Panc1 (cell line): ENCODE data around the gene TRAPPC5. TPM values are rescaled to one million over a fixed set of nuclear protein-coding genes. Genes with fewer than 3 reads are reported as not detected.

ENCODE experiments used
- ATAC-seq: fragments of 200-7000 bp; cut with Tn5 transposase; 2 replicates; pipeline ENCODE4 v1.9.1; 2020; ENCODE audit warnings: mild to moderate bottlenecking, moderate library complexity
- BruUV-seq: library from RNA; stranded (reverse); fragments of 400-500 nt; replicated peaks from 2 replicates; lab custom pipeline; 2021; lab: Mats Ljungman, UMichigan
- CTCF ChIA-PET: fragments of 300-600 bp; sonication (Branson Sonifier 250); formaldehyde crosslinking; loops from one replicate; lab custom pipeline; 2022; ENCODE audit warnings: antibody characterized with exemption; lab: Charles Lee
- POLR2A ChIA-PET: fragments of 300-600 bp; sonication (Branson Sonifier 250); formaldehyde crosslinking; loops from one replicate; lab custom pipeline; 2022; ENCODE audit warnings: antibody characterized with exemption; lab: Charles Lee
- DNase-seq: peaks from one replicate; pipeline ENCODE4 v3.0.0-alpha.2; 2010; ENCODE audit warnings: low read depth, low spot score
- H3K27ac ChIP-seq: 2 replicates; pipeline ENCODE4 v1.5.1; 2011; ENCODE audit warnings: mild to moderate bottlenecking, low read length, inconsistent platforms
- H3K27me3 ChIP-seq: fragments of 200-500 bp; sonication (Bioruptor generic); 2 replicates; pipeline ENCODE4 v1.6.0; 2014; ENCODE audit warnings: low read length, inconsistent platforms; ENCODE audit not compliant: control insufficient read depth, insufficient read depth
- H3K36me3 ChIP-seq: fragments of 200-500 bp; sonication (Bioruptor generic); 2 replicates; pipeline ENCODE4 v1.5.1; 2014; ENCODE audit warnings: inconsistent platforms, mild to moderate bottlenecking, low read length, moderate library complexity; ENCODE audit not compliant: control insufficient read depth, insufficient read depth
- H3K4me1 ChIP-seq: 2 replicates; pipeline ENCODE4 v1.5.1; 2011; ENCODE audit warnings: inconsistent platforms, mild to moderate bottlenecking, low read length, moderate library complexity; ENCODE audit not compliant: control insufficient read depth, insufficient read depth
- H3K4me3 ChIP-seq, 2 experiments: 2 replicates each; pipeline ENCODE4 v1.5.1; 2011 to 2012; ENCODE audit warnings: low read depth in 2 of 2, low read length in 2 of 2, mild to moderate bottlenecking in 2 of 2, inconsistent platforms in 1 of 2, moderate library complexity in 1 of 2
- H3K9me3 ChIP-seq: fragments of 200-500 bp; sonication (Bioruptor generic); 2 replicates; pipeline ENCODE4 v1.5.1; 2014; ENCODE audit warnings: low read depth, mild to moderate bottlenecking, inconsistent platforms, low read length, moderate library complexity; ENCODE audit not compliant: control insufficient read depth, insufficient read depth
- POLR2AphosphoS5 ChIP-seq: IDR thresholded peaks from 2 replicates; pipeline ENCODE4 v1.6.1; 2012; ENCODE audit warnings: mild to moderate bottlenecking, low read depth, low read length, moderate library complexity
- SIN3A ChIP-seq: IDR thresholded peaks from 2 replicates; pipeline ENCODE4 v1.6.1; 2012; ENCODE audit warnings: low read depth, mild to moderate bottlenecking, low read length, moderate library complexity, borderline replicate concordance; ENCODE audit not compliant: insufficient read depth
- TCF7L2 ChIP-seq: IDR thresholded peaks from 2 replicates; pipeline ENCODE4 v1.6.1; 2011; ENCODE audit warnings: mild to moderate bottlenecking, low read depth, low read length, inconsistent platforms
- in situ Hi-C: cut with HindIII; loops from 2 replicates; pipeline ENCODE4 v1.10.0; 2016; ENCODE audit warnings: low sequenced_read_pairs, low pct_unique_long_range_greater_than_20kb
- intact Hi-C: fragments of 100-400 bp; cut with micrococcal nuclease; formaldehyde crosslinking; loops from one replicate; pipeline ENCODE4 v1.10.0; 2022; ENCODE audit not compliant: unreplicated experiment
- total RNA-seq: library from RNA; stranded (reverse); gene quantifications from one replicate; pipeline ENCODE4 v1.2.1, GENCODE V29; 2021; ENCODE audit not compliant: unreplicated experiment
- TF ChIP-seq, protein P1 (sequence below), 2 experiments: IDR thresholded peaks; 2 replicates each; pipeline ENCODE4 v1.6.1; 2011 to 2012; ENCODE audit warnings: low read depth in 2 of 2, control low read depth in 1 of 2, low read length in 1 of 2, mild to moderate bottlenecking in 1 of 2, moderate library complexity in 1 of 2; ENCODE audit not compliant: insufficient read depth in 1 of 2
- TF ChIP-seq, protein P2 (sequence below): fragments of 450-650 bp; IDR thresholded peaks from 2 replicates; pipeline ENCODE4 v1.5.1; 2017; ENCODE audit warnings: mild to moderate bottlenecking

The TRAPPC5 gene
- total RNA-seq, 1 experiment from 2014 or later, result 101 TPM

DNA sequence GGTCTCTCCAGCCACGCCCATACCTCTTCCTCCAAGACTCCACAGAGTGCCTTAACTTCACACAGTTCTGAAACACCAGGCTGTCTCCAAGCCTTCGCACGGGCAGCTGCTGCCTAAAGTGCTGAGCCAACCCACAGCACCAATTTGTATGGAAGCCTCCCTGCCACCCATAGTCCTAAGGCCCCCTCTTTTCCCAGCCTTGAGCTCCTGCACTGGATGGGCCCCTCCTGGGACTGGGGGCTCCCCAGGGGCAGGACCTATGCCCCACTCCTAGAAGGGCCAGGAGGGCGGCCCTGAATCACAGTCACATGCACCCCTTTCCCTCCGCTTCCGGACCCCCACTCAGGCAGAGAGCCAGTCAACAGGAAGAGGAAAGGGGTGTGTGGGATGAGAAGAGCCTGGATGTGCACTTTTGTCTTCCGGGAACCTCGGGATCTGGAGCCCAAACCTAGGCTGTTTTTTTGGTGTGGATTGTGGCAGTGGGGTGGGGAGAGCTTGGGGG, 26.4 kb downstream of the TRAPPC5 start:
- TF ChIP-seq, protein P1, sequence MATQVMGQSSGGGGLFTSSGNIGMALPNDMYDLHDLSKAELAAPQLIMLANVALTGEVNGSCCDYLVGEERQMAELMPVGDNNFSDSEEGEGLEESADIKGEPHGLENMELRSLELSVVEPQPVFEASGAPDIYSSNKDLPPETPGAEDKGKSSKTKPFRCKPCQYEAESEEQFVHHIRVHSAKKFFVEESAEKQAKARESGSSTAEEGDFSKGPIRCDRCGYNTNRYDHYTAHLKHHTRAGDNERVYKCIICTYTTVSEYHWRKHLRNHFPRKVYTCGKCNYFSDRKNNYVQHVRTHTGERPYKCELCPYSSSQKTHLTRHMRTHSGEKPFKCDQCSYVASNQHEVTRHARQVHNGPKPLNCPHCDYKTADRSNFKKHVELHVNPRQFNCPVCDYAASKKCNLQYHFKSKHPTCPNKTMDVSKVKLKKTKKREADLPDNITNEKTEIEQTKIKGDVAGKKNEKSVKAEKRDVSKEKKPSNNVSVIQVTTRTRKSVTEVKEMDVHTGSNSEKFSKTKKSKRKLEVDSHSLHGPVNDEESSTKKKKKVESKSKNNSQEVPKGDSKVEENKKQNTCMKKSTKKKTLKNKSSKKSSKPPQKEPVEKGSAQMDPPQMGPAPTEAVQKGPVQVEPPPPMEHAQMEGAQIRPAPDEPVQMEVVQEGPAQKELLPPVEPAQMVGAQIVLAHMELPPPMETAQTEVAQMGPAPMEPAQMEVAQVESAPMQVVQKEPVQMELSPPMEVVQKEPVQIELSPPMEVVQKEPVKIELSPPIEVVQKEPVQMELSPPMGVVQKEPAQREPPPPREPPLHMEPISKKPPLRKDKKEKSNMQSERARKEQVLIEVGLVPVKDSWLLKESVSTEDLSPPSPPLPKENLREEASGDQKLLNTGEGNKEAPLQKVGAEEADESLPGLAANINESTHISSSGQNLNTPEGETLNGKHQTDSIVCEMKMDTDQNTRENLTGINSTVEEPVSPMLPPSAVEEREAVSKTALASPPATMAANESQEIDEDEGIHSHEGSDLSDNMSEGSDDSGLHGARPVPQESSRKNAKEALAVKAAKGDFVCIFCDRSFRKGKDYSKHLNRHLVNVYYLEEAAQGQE (IDR thresholded peaks at IDR 0.05; ENCODE audit: insufficient read depth in 1 of 2, low read depth in 2 of 2, low read length in 1 of 2), result no peak
- no peak for TF ChIP-seq SIN3A
- TF ChIP-seq, protein P2, sequence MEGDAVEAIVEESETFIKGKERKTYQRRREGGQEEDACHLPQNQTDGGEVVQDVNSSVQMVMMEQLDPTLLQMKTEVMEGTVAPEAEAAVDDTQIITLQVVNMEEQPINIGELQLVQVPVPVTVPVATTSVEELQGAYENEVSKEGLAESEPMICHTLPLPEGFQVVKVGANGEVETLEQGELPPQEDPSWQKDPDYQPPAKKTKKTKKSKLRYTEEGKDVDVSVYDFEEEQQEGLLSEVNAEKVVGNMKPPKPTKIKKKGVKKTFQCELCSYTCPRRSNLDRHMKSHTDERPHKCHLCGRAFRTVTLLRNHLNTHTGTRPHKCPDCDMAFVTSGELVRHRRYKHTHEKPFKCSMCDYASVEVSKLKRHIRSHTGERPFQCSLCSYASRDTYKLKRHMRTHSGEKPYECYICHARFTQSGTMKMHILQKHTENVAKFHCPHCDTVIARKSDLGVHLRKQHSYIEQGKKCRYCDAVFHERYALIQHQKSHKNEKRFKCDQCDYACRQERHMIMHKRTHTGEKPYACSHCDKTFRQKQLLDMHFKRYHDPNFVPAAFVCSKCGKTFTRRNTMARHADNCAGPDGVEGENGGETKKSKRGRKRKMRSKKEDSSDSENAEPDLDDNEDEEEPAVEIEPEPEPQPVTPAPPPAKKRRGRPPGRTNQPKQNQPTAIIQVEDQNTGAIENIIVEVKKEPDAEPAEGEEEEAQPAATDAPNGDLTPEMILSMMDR, result no peak
- CTCF ChIA-PET, result interaction anchor here (0.5 kb wide), 2 partner anchors 131 to 742 kb away, joined by 5 to 7 read pairs; no protein-coding TSS in a partner anchor

DNA sequence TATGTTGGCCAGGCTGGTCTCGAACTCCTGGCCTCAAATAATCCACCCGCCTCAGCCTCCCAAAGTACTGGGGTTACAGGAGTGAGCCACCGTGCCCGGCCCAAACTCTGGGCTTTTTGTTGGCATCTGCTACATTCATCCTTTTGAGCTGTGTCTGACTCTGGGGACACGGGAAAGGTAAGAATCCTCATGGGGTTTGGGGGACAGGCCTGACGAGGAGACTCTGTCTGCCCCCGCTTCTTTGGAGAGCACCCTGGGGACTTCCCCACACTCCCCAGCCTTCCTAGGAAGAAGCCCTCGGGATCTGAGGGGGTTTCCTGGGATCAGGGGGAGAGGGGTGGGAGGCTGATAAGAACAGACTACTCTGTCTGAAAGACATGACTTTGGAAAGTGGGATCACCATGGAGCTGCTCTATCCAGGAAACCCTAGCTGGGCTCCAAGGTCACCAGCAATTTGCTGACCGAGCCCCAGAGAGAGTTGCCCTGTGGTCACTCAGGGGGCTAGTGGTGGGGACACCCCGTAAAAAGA, 29.4 kb downstream of the TRAPPC5 start:
- Histone ChIP-seq H3K4me1 (no peaks in the 10 kb centered on the region), H3K4me3 (no peak overlapping the region), H3K36me3 (no peaks in the 10 kb centered on the region), H3K27ac (no peak overlapping the region), H3K27me3 (no peaks in the 10 kb centered on the region), H3K9me3 (no peaks in the 10 kb centered on the region)
- ChIA-PET CTCF (no interaction called here), POLR2A (no interaction called here)
- in situ Hi-C loops, result no loop called here
- BruUV-seq, result no TSS peak
- DNase-seq, result no peak
- no peak for TF ChIP-seq SIN3A
- TF ChIP-seq POLR2AphosphoS5, result no peak
- TF ChIP-seq, protein P2, result no peak
- TF ChIP-seq TCF7L2, result no peak
- TF ChIP-seq, protein P1 (IDR thresholded peaks at IDR 0.05; ENCODE audit: insufficient read depth in 1 of 2, low read depth in 2 of 2, low read length in 1 of 2), result no peak
- intact Hi-C loops, result no loop called here
- ATAC-seq, result no peak

More for the DNA sequence above, 26.4 kb downstream of the TRAPPC5 start:
- intact Hi-C loops (no loop called here), in situ Hi-C loops (no loop called here)
- Histone ChIP-seq H3K4me3 (no peak overlapping the region), H3K9me3 (no peaks in the 10 kb centered on the region), H3K4me1 (no peaks in the 10 kb centered on the region), H3K27me3 (no peaks in the 10 kb centered on the region), H3K27ac (no peak overlapping the region), H3K36me3 (no peaks in the 10 kb centered on the region)
- DNase-seq (no peak), ATAC-seq (no peak)
- POLR2A ChIA-PET, result no interaction called here
- no TSS peak for BruUV-seq
